SU-DHL-6 (cell line): ENCODE results near the gene GATAD2B.

Experiments used
- H2AFZ ChIP-seq: fragments of 200-600 bp; sonication (generic); 2 replicates; pipeline ENCODE4 v1.6.1; 2014; ENCODE audit warnings: low read depth, mild to moderate bottlenecking, moderate library complexity, mixed read lengths, antibody characterized with exemption, low read length; ENCODE audit not compliant: severe bottlenecking
- H3F3A ChIP-seq: fragments of 200-600 bp; shearing (Covaris generic); 2 replicates; pipeline ENCODE4 v1.6.0; 2016; ENCODE audit warnings: antibody characterized with exemption, mild to moderate bottlenecking; ENCODE audit not compliant: insufficient read depth
- H3K27ac ChIP-seq: fragments of 200-600 bp; sonication (generic); 2 replicates; pipeline ENCODE4 v1.5.1; 2016; ENCODE audit warnings: low read depth, mild to moderate bottlenecking, low read length, moderate library complexity, mixed read lengths
- H3K27me3 ChIP-seq: fragments of 200-600 bp; sonication (generic), shearing (Covaris generic); 2 replicates; pipeline ENCODE4 v1.6.0; 2014; ENCODE audit warnings: mild to moderate bottlenecking, low read length
- H3K36me3 ChIP-seq: fragments of 200-600 bp; sonication (generic); 2 replicates; pipeline ENCODE4 v1.6.1; 2014; ENCODE audit warnings: mild to moderate bottlenecking, low read length, mixed read lengths
- H3K4me2 ChIP-seq: fragments of 300-600, 200-600 bp; shearing (Covaris generic), sonication (generic); 2 replicates; pipeline ENCODE4 v1.6.0; 2014; ENCODE audit warnings: low read length, low read depth, mild to moderate bottlenecking; ENCODE audit not compliant: poor library complexity, severe bottlenecking
- H3K4me3 ChIP-seq: fragments of 200-600 bp; sonication (generic); 2 replicates; pipeline ENCODE4 v1.5.1; 2014; ENCODE audit warnings: antibody characterized with exemption, low read length, mild to moderate bottlenecking, mixed read lengths; ENCODE audit not compliant: insufficient read depth, poor library complexity, severe bottlenecking
- H3K79me2 ChIP-seq: fragments of 200-600 bp; sonication (generic); 2 replicates; pipeline ENCODE4 v1.6.1; 2014; ENCODE audit warnings: mild to moderate bottlenecking, low read length, moderate library complexity; ENCODE audit not compliant: insufficient read depth
- H3K9ac ChIP-seq: fragments of 200-600 bp; sonication (generic); 2 replicates; pipeline ENCODE4 v1.7.0; 2014; ENCODE audit warnings: mild to moderate bottlenecking, low read length
- H3K9me2 ChIP-seq: fragments of 200-600 bp; sonication (generic); replicated peaks from 2 replicates; pipeline ENCODE4 v1.6.1; 2014; ENCODE audit warnings: low read length; ENCODE audit not compliant: insufficient read depth
- H3K9me3 ChIP-seq: fragments of 200-600 bp; sonication (generic); 2 replicates; pipeline ENCODE4 v1.6.1; 2014; ENCODE audit warnings: low read length, mixed read lengths; ENCODE audit not compliant: insufficient read depth
- H4K20me1 ChIP-seq: fragments of 200-600 bp; sonication (generic); 2 replicates; pipeline ENCODE4 v1.6.1; 2014; ENCODE audit warnings: low read depth, mild to moderate bottlenecking, antibody characterized with exemption, low read length, moderate library complexity, mixed read lengths
- EZH2phosphoT487 ChIP-seq: fragments of 200-600 bp; sonication (generic), shearing (Covaris generic); conservative IDR thresholded peaks from 2 replicates; pipeline ENCODE4 v1.6.1; 2018; ENCODE audit warnings: mild to moderate bottlenecking, antibody characterized with exemption, low read length, moderate library complexity, mixed read lengths
- TF ChIP-seq, protein P1 (sequence below): fragments of 200-600 bp; sonication (generic); IDR thresholded peaks from one replicate; pipeline ENCODE4 v1.5.1; 2017; ENCODE audit warnings: antibody characterized with exemption, mild to moderate bottlenecking, low read length, moderate library complexity; ENCODE audit not compliant: insufficient read depth, poor library complexity, severe bottlenecking

Gene GATAD2B

GRCh38 chr1:153932156-153933131, 9.7 kb upstream of the GATAD2B start:
- Histone ChIP-seq H3K27me3 (no peaks in the 10 kb centered on the region), H3F3A (peaks cover 11% of the 10 kb centered on the region; the same call in 1 of the 2 replicates), H3K27ac (no peak overlapping the region), H3K36me3 (no peaks in the 10 kb centered on the region), H3K4me2 (no peak overlapping the region), H3K4me3 (no peak overlapping the region), H3K9me3 (no peaks in the 10 kb centered on the region), H3K79me2 (no peaks in the 10 kb centered on the region), H4K20me1 (no peaks in the 10 kb centered on the region), H3K9me2 (no peaks in the 10 kb centered on the region), H2AFZ (no peak overlapping the region), H3K9ac (no peak overlapping the region)
- TF ChIP-seq EZH2phosphoT487 = no peak
- TF ChIP-seq, protein P1, sequence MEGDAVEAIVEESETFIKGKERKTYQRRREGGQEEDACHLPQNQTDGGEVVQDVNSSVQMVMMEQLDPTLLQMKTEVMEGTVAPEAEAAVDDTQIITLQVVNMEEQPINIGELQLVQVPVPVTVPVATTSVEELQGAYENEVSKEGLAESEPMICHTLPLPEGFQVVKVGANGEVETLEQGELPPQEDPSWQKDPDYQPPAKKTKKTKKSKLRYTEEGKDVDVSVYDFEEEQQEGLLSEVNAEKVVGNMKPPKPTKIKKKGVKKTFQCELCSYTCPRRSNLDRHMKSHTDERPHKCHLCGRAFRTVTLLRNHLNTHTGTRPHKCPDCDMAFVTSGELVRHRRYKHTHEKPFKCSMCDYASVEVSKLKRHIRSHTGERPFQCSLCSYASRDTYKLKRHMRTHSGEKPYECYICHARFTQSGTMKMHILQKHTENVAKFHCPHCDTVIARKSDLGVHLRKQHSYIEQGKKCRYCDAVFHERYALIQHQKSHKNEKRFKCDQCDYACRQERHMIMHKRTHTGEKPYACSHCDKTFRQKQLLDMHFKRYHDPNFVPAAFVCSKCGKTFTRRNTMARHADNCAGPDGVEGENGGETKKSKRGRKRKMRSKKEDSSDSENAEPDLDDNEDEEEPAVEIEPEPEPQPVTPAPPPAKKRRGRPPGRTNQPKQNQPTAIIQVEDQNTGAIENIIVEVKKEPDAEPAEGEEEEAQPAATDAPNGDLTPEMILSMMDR = no peak

DNA sequence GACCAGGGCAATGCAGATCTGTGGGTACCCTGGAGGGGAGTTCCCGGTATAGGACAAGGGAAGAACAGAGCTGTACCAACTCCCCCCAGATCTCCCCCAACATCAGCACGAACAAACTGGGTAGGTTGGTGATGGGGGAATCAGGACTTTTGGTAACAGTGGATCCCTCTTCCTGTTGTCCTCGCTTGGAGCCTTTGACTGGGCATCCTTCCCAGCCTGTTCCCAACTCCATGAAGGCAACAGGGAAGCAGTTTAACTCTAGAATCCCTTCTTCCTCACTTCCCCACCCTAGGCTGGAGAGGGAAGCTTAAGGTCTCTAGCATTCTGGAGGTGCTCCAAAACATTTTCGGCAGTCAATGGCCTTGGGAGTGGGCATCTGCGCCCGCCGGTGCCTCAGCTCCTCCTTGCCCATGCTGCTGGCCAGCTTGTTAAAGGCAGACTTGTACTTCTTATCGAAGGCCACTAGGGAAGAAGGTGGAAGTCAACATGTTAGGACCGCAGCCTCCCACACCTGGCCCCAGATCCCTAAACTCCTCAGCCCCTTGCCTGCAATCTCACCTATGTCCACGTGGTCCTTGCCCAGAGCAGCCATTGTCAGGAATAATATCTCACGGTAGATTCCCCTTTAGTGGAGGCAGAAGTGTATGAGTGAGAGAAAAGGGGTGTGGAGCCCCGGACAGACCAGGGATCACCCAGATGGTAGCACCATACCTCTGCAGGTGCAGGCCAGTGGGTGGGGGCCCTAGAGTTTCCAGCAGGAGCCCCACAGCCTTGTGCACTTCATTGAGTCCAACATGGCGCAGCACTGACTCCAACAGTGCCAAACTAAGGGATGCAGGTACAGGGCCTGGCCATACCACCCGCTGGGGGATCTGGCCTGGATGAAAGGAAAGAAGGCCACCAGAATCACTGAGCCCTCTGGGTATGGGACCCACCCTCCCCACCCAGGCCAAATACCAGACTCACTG, 7.5 kb upstream of the GATAD2B start:
- no peak overlapping the region for H3K4me2 ChIP-seq

GRCh38 chr1:153929426-153929825, 6.7 kb upstream of the GATAD2B start:
- no peaks in the 10 kb centered on the region for H3K79me2 ChIP-seq
- no peak for TF ChIP-seq EZH2phosphoT487
- TF ChIP-seq, protein P1 = no peak
- H3K27me3 ChIP-seq = no peaks in the 10 kb centered on the region
- H3K27ac ChIP-seq = no peak overlapping the region
- no peak overlapping the region for H3K9ac ChIP-seq
- no peaks in the 10 kb centered on the region for H3K36me3 ChIP-seq
- peaks cover 20% of the 10 kb centered on the region for H3F3A ChIP-seq
- no peaks in the 10 kb centered on the region for H3K9me2 ChIP-seq
- no peak overlapping the region for H3K4me2 ChIP-seq
- no peak overlapping the region for H3K4me3 ChIP-seq
- H2AFZ ChIP-seq = no peak overlapping the region
- no peaks in the 10 kb centered on the region for H3K9me3 ChIP-seq
- H4K20me1 ChIP-seq = no peaks in the 10 kb centered on the region

More for the DNA sequence above, 7.5 kb upstream of the GATAD2B start:
- Histone ChIP-seq H3K27ac (no peak overlapping the region), H3K9me3 (no peaks in the 10 kb centered on the region), H3K9me2 (no peaks in the 10 kb centered on the region), H4K20me1 (no peaks in the 10 kb centered on the region), H3F3A (peaks cover 20% of the 10 kb centered on the region), H3K36me3 (no peaks in the 10 kb centered on the region), H3K79me2 (no peaks in the 10 kb centered on the region), H3K9ac (no peak overlapping the region), H2AFZ (no peak overlapping the region), H3K27me3 (no peaks in the 10 kb centered on the region), H3K4me3 (no peak overlapping the region)
- TF ChIP-seq EZH2phosphoT487 = no peak
- TF ChIP-seq, protein P1 = no peak
